Thyroid gland (tissue), 4 donors: Measurements from ENCODE around the gene DENND5B. TPM values are rescaled to one million over a fixed set of nuclear protein-coding genes. Genes with fewer than 3 reads are reported as not detected.

Experiments used
- DNase-seq, 2 donors: peaks; one replicate each; pipeline ENCODE4 v3.0.0-alpha.2; 2019
- H3K27ac ChIP-seq, 3 donors: fragments of 200-600 bp; sonication (generic); 1 replicate in 2 of 3; 2 replicates in 1 of 3; pipeline ENCODE4 v1.5.1; 2016 to 2019; ENCODE audit warnings: mild to moderate bottlenecking in 1 of 3, moderate library complexity in 1 of 3
- H3K27me3 ChIP-seq: fragments of 200-600 bp; sonication (generic); one replicate; pipeline ENCODE4 v1.5.1; 2019
- H3K36me3 ChIP-seq, 2 donors: fragments of 200-600 bp; sonication (generic); one replicate each; pipeline ENCODE4 v1.5.1; 2016 to 2019
- H3K4me1 ChIP-seq, 2 donors: fragments of 200-600 bp; sonication (generic); one replicate each; pipeline ENCODE4 v1.5.1; 2017 to 2019
- H3K4me3 ChIP-seq, 3 donors: fragments of 200-600 bp; sonication (generic); replicated peaks in 1 of 3; 1 replicate in 2 of 3; 2 replicates in 1 of 3; pipeline ENCODE4 v1.5.1; 2016; ENCODE audit warnings: mild to moderate bottlenecking in 1 of 3
- H3K9me3 ChIP-seq: fragments of 200-600 bp; sonication (generic); one replicate; pipeline ENCODE4 v1.5.1; 2017
- CTCF ChIP-seq, 6 experiments: fragments of 200-600 bp in 3 of 6; fragments of 450-650 bp in 3 of 6; sonication (generic) in 3 of 6; IDR thresholded peaks; one replicate each; pipeline ENCODE4 v1.5.1; 2016 to 2019; ENCODE audit warnings: antibody characterized with exemption in 6 of 6, mild to moderate bottlenecking in 2 of 6, inconsistent platforms in 1 of 6, moderate library complexity in 1 of 6
- POLR2A ChIP-seq, 2 donors: fragments of 450-650 bp; IDR thresholded peaks; one replicate each; pipeline ENCODE4 v1.6.1; 2017; ENCODE audit warnings: antibody characterized with exemption in 2 of 2, mild to moderate bottlenecking in 2 of 2, moderate library complexity in 1 of 2
- WGBS, 2 donors: methylation state at CpG; one replicate each; pipeline ENCODE4 v1.1.5; 2017; 5-methylcytosine and 5-hydroxymethylcytosine counted together
- intact Hi-C: fragments of 100-400 bp; cut with DNase I; formaldehyde crosslinking; loops from one replicate; pipeline ENCODE4 v1.15.1; 2023
- total RNA-seq, 4 donors: library from RNA; depleted of rRNA; stranded (reverse); fragments of >200 nt; gene quantifications; one replicate each; pipeline ENCODE4 v1.2.3, GENCODE V29; 2016

Gene DENND5B
- total RNA-seq, 4 donors from 2014 or later, result 13.3 to 17.7 (median 16.2) TPM

GRCh38 chr12:31591380-31591901 is 505 bp upstream of the DENND5B start:
- intact Hi-C loops, result no loop called here
- 3 to 11% methylated on average over 15 to 16 of the region's 16 CpGs for WGBS, 2 donors
- H3K4me3 ChIP-seq, result peak overlapping the region in 2 of 3 donors; percentile 32 to 48
- H3K27ac ChIP-seq, result peak overlapping the region in 2 of 3 donors; percentile 41 to 95
- H3K36me3 ChIP-seq, result no peaks in the 10 kb centered on the region
- H3K4me1 ChIP-seq, result peaks cover 0 to 6% of the 10 kb centered on the region in 2 donors
- H3K27me3 ChIP-seq, result no peaks in the 10 kb centered on the region
- TF ChIP-seq CTCF (IDR thresholded peaks at IDR 0.05), result no peak
- no peak for TF ChIP-seq POLR2A (IDR thresholded peaks at IDR 0.05)
- no peaks in the 10 kb centered on the region for H3K9me3 ChIP-seq
- DNase-seq, result peak; percentile 50 to 59

DNA sequence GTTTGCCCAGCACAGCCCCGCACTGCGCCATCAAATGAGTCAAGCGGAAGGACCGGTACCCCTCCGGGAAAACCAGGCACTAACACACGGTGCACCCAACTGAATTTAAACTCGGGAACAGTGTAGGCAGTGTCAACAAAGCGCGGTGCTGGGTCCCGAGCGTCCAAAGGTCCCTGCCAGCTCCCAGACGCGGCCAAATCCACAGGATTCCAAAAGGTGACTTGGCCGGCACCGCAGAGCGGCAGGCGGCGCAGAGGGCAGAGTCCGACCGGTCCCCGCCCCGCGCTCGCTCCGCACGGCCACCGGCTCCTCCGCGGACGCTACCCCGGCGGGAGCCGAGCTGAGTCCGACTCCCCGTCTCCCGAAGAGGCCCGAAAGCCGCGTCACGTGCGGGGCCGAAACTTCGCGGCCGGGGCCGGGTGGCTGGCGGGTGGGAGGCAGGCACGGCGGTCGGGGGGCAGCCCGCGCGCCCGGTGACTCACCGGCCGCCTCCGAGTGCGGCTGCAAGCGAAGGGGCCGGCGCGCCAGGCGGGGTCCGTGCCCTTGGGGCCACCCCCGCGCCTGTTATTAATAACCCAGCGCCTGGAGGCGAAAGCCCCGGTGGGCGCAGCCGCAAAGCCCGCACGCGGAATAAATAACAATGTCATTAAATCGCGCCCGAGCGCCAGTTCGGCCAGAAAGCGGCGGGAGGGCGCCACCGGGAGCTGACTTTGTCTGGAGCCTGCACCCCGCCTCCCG is 863 bp downstream of the DENND5B start:
- no peaks in the 10 kb centered on the region for H3K27me3 ChIP-seq
- H3K9me3 ChIP-seq, result no peaks in the 10 kb centered on the region
- peaks cover 0 to 15% of the 10 kb centered on the region in 2 donors for H3K4me1 ChIP-seq
- DNase-seq, result peak; percentile 65
- H3K27ac ChIP-seq, result peak overlapping the region; percentile 79 to 95 (median 93)
- TF ChIP-seq POLR2A (IDR thresholded peaks at IDR 0.05) (peak in 1 of 2 donors; percentile 48), CTCF (IDR thresholded peaks at IDR 0.05) (no peak)
- no peaks in the 10 kb centered on the region for H3K36me3 ChIP-seq
- WGBS, 2 donors, result 0% methylated on average over 13 to 29 of the region's 85 CpGs
- H3K4me3 ChIP-seq, result peak overlapping the region; percentile 88 to 98 (median 94)
- intact Hi-C loops, result no loop called here

GRCh38 chr12:31589598-31589903 is 1.4 kb downstream of the DENND5B start:
- TF ChIP-seq CTCF (IDR thresholded peaks at IDR 0.05), result no peak
- no peak for TF ChIP-seq POLR2A (IDR thresholded peaks at IDR 0.05)

GRCh38 chr12:31588976-31589375 is 2.0 kb downstream of the DENND5B start:
- Histone ChIP-seq H3K36me3 (no peaks in the 10 kb centered on the region), H3K4me1 (peaks cover 0 to 26% of the 10 kb centered on the region in 2 donors), H3K27me3 (no peaks in the 10 kb centered on the region), H3K4me3 (no peak overlapping the region), H3K27ac (no peak overlapping the region), H3K9me3 (no peaks in the 10 kb centered on the region)
- 63 to 66% methylated on average over 3 of the region's 3 CpGs for WGBS, 2 donors
- intact Hi-C loops, result no loop called here
- no peak for DNase-seq
- TF ChIP-seq POLR2A (IDR thresholded peaks at IDR 0.05) (no peak), CTCF (IDR thresholded peaks at IDR 0.05) (no peak)

More at GRCh38 chr12:31589598-31589903, 1.4 kb downstream of the DENND5B start:
- Histone ChIP-seq H3K36me3 (no peaks in the 10 kb centered on the region), H3K27ac (peak overlapping the region; percentile 79 to 95 (median 93)), H3K4me3 (peak overlapping the region; percentile 88 to 98 (median 94)), H3K4me1 (peaks cover 0 to 20% of the 10 kb centered on the region in 2 donors), H3K27me3 (no peaks in the 10 kb centered on the region), H3K9me3 (no peaks in the 10 kb centered on the region)
- intact Hi-C loops, result no loop called here
- WGBS, 2 donors, result 3 to 4% methylated on average over 15 of the region's 15 CpGs
- DNase-seq, result no peak

GRCh38 chr12:31586728-31587127 is 4.2 kb downstream of the DENND5B start:
- intact Hi-C loops, result no loop called here
- no peak for TF ChIP-seq POLR2A (IDR thresholded peaks at IDR 0.05)
- no peak for TF ChIP-seq CTCF (IDR thresholded peaks at IDR 0.05)
- H3K36me3 ChIP-seq, result no peaks in the 10 kb centered on the region
- no peak overlapping the region for H3K27ac ChIP-seq
- 94 to 97% methylated on average over 4 of the region's 4 CpGs for WGBS, 2 donors
- no peak overlapping the region for H3K4me3 ChIP-seq
- no peak for DNase-seq
- H3K4me1 ChIP-seq, result peaks cover 0 to 24% of the 10 kb centered on the region in 2 donors
- no peaks in the 10 kb centered on the region for H3K27me3 ChIP-seq
- H3K9me3 ChIP-seq, result no peaks in the 10 kb centered on the region
